ENCODE data around the gene CALHM2.
A peak's percentile ranks its signal among the peaks of the same experiment; 100 is the strongest.
"Not testable (repeated sequence)": the region's sequence is repeated elsewhere in the genome, so short reads cannot be mapped to it uniquely, and the experiment has no call there.

Gene CALHM2

GRCh38 chr10:103427866-103428265 lies 24.3 kb downstream of the CALHM2 start:
- no peak for TF ChIP-seq CTCF (IDR thresholded peaks at IDR 0.05)
- Histone ChIP-seq H3K4me1 (no peaks in the 10 kb centered on the region), H3K36me3 (peaks cover 41 to 98% (median 49%) of the 10 kb centered on the region in 3 donors)

GRCh38 chr10:103423748-103424147 lies 28.4 kb downstream of the CALHM2 start:
- no peak for TF ChIP-seq CTCF (IDR thresholded peaks at IDR 0.05)
- Histone ChIP-seq H3K4me3 (no peak overlapping the region), H3K27me3 (no peaks in the 10 kb centered on the region), H3K27ac (no peak overlapping the region), H3K36me3 (peaks cover 61 to 100% (median 73%) of the 10 kb centered on the region in 3 donors), H3K4me1 (no peaks in the 10 kb centered on the region), H3K9me3 (no peaks in the 10 kb centered on the region)
- intact Hi-C loops (cut with DNase I; ENCODE audit: low total_unique reads), result no loop called here
- no peak for DNase-seq

More at GRCh38 chr10:103427866-103428265, 24.3 kb downstream of the CALHM2 start:
- Histone ChIP-seq H3K4me3 (no peak overlapping the region), H3K27ac (no peak overlapping the region), H3K27me3 (no peaks in the 10 kb centered on the region), H3K9me3 (no peaks in the 10 kb centered on the region)
- DNase-seq, result peak in 1 of 2 donors; percentile 17
- intact Hi-C loops (cut with DNase I; ENCODE audit: low total_unique reads), result no loop called here

GRCh38 chr10:103419101-103419500 lies 33.1 kb downstream of the CALHM2 start:
- DNase-seq, result no peak
- Histone ChIP-seq H3K36me3 (peaks cover 80 to 98% (median 95%) of the 10 kb centered on the region in 3 donors), H3K27me3 (no peaks in the 10 kb centered on the region), H3K9me3 (no peaks in the 10 kb centered on the region), H3K4me1 (no peaks in the 10 kb centered on the region), H3K27ac (no peak overlapping the region), H3K4me3 (no peak overlapping the region)
- intact Hi-C loops (cut with DNase I; ENCODE audit: low total_unique reads), result no loop called here
- TF ChIP-seq CTCF (IDR thresholded peaks at IDR 0.05), result no peak

- DNase-seq, result no peak
- Histone ChIP-seq H3K4me3 (no peak overlapping the region), H3K27me3 (no peaks in the 10 kb centered on the region), H3K27ac (no peak overlapping the region), H3K9me3 (no peaks in the 10 kb centered on the region), H3K36me3 (peaks cover 81 to 98% (median 95%) of the 10 kb centered on the region in 3 donors), H3K4me1 (no peaks in the 10 kb centered on the region)
- intact Hi-C loops (cut with DNase I; ENCODE audit: low total_unique reads), result loop anchor here (2.0 kb wide), 1 partner anchor 67 kb away; no protein-coding TSS in a partner anchor
- TF ChIP-seq CTCF (IDR thresholded peaks at IDR 0.05), result no peak
These were observed 34.6 kb downstream of the CALHM2 start for GRCh38 chr10:103417601-103418000.

GRCh38 chr10:103417148-103417469 lies 35.1 kb downstream of the CALHM2 start:
- intact Hi-C loops (cut with DNase I; ENCODE audit: low total_unique reads), result loop anchor here (2.0 kb wide), 1 partner anchor 68 kb away; no protein-coding TSS in a partner anchor
- H3K27me3 ChIP-seq, result not testable (repeated sequence)

GRCh38 chr10:103416436-103417147 lies 35.6 kb downstream of the CALHM2 start:
- TF ChIP-seq CTCF (IDR thresholded peaks at IDR 0.05), result peak; percentile 69 to 75
- peak; percentile 77 to 83 for DNase-seq
- no peak overlapping the region for H3K27ac ChIP-seq
- intact Hi-C loops (cut with DNase I; ENCODE audit: low total_unique reads), result loop anchor here (2.0 kb wide), 1 partner anchor 68 kb away; no protein-coding TSS in a partner anchor
- H3K4me1 ChIP-seq, result no peaks in the 10 kb centered on the region
- no peak overlapping the region for H3K4me3 ChIP-seq
- no peaks in the 10 kb centered on the region for H3K9me3 ChIP-seq
- peaks cover 85 to 99% (median 98%) of the 10 kb centered on the region in 3 donors for H3K36me3 ChIP-seq
- no peaks in the 10 kb centered on the region for H3K27me3 ChIP-seq

More at GRCh38 chr10:103417148-103417469, 35.1 kb downstream of the CALHM2 start:
- not testable (repeated sequence) for DNase-seq, H3K4me1 ChIP-seq, H3K4me3 ChIP-seq, H3K9me3 ChIP-seq, H3K27ac ChIP-seq
- peaks cover 81 to 98% (median 95%) of the 10 kb centered on the region in 3 donors for H3K36me3 ChIP-seq

Measured in tibial artery (tissue), 4 donors.